TTC549 (cell line): Measurements from ENCODE around the gene TRAIP.
"Not testable (repeated sequence)": the region's sequence is repeated elsewhere in the genome, so short reads cannot be mapped to it uniquely, and the experiment has no call there.

Experiments used
- FAIRE-seq: peaks from 2 replicates; lab custom pipeline; 2012; peaks lifted over from hg19 to GRCh38; lab: Jason Lieb, UNC

Gene TRAIP

DNA sequence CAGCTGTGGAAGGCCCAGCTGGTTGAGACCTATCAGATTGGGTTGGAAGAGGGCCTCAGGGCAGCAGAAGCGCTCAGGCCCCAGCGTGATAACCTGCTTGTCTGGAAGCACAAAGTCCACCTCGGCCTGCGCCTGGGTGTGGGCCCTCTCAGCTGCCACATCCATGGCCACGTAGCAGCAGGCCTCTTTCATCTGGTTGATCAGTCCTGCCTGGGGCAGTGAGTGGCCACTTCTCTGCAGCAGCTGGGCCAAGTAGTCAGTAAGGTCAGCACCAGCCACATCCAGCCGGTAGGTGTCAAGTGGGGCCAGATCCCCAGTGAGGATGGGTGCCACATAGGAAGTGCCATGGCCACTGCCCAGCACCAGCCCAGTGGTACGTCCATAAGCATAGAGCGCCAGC lies 17.3 kb upstream of the TRAIP start:
- no peak for FAIRE-seq

DNA sequence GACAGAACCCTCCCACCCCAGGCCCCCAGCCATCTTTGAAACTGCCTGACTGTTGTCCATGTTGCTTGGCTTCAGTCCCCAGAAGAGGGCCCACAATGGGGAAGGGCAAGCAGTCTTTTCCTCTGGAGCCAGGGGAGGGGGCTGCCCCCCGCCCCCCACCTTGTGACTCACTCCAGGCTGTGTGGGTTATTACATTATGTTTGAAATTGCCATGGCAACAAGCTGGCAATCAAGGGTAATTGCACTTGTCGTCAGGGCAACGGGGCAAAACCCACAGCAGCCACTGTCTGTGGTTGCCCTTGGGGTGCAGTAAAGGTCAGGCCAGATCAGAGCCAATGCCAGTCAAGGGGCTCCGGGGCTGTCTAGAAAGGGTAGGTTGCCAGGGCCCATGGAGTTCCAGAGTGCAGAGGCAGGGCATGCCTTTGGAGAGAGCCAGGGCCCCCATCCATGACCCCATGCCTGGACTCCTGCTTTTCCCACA lies 16.5 kb upstream of the TRAIP start:
- no peak for FAIRE-seq

DNA sequence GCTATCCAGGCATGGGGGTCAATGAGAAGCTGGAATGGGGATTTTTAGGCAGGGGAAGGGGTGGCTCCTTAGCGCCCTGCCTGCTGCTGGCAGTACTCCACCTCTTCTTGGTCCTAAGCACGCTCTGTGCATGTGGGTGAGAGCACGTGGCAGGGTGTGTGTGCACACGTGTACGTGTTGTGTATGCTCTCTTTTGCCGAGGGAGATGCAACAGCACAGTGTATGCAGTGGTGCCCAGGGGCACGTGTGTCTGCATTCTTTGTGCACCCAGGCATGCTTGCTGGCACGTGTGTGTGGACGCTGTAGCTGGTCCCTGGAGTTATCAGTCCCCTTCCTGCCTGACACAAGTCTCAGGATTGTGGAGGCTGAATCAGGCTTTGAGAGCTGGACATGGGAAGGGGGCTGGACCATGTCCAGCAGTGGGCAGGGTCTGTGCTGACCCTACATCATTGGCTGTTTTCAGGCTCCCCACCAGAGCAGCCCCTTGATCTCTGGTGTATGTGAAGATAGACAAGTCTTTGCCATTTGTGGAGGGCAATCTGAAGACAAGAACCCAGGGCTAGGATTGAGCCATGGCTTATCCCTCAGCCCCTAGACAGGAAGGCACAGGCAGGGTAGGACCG lies 15.3 kb upstream of the TRAIP start:
- no peak for FAIRE-seq

GRCh38 chr3:49869525-49870126 lies 13.3 kb upstream of the TRAIP start, which contains the start of gene CAMKV:
TSS of gene CAMKV (minus strand) at chr3:49869906. CDS start at chr3:49862388, 7,518 bp downstream.
- FAIRE-seq = no peak

- FAIRE-seq = no peak
Measured at GRCh38 chr3:49868862-49869466, 12.6 kb upstream of the TRAIP start.

DNA sequence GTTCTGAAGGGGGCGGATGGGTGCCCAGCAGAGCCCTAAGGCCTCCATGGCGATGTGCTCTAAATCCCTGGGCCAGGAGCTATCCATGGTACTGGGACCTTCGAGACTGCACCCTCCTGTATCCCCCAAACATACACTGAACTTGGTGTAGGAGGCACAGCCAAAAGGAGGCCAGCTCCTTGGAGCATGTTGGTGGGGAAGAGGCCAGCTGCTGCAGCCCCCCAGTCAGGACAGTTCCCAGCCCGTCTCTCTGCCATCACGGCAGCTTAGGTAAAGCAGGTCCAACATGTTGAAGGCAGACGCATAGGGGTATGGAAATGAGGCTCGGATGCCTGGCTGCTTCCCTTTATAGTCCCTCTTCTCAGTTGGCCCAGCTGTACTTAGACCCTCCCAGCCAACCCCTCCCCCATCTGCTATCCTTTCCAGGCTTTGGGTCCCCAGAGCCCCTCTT lies 11.5 kb upstream of the TRAIP start:
- no peak for FAIRE-seq

- no peak for FAIRE-seq
Measured at GRCh38 chr3:49867400-49867799, 11.0 kb upstream of the TRAIP start.

DNA sequence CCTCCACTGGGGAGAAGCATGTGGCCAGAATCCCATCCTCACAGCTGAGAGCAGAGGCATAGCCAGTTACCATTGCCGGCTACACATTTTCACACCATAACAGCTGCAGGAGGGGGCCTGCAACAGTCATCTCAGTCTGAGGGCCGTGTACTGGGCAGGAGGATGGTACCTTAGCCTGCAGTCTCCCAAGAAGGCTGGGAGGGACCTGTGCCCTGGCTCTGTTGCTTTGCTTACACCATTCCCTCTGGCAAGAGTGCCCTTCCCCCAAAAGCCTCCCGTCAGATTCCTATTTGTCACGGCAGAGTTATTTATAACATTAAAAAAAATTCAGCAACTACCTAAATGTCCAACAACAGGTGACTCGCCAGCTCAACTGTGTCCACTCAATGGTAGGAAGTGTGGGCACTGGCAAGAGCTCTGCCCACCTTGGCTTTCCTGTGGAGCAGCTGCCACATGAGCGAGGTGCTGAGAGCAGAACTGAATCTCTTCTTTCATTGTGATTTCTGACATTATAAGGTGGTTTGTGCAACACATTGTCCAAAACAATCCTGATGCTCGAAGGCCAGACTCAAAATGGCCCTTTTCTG lies 8.9 kb upstream of the TRAIP start:
- FAIRE-seq = no peak

- FAIRE-seq = no peak
Measured at GRCh38 chr3:49864505-49864904, 8.1 kb upstream of the TRAIP start.

GRCh38 chr3:49859576-49860305 lies 3.4 kb upstream of the TRAIP start:
- no peak for FAIRE-seq

- no peak for FAIRE-seq
Measured at GRCh38 chr3:49855662-49856061, 702 bp downstream of the TRAIP start.

GRCh38 chr3:49845694-49846093 lies 10.7 kb downstream of the TRAIP start:
- FAIRE-seq = no peak

DNA sequence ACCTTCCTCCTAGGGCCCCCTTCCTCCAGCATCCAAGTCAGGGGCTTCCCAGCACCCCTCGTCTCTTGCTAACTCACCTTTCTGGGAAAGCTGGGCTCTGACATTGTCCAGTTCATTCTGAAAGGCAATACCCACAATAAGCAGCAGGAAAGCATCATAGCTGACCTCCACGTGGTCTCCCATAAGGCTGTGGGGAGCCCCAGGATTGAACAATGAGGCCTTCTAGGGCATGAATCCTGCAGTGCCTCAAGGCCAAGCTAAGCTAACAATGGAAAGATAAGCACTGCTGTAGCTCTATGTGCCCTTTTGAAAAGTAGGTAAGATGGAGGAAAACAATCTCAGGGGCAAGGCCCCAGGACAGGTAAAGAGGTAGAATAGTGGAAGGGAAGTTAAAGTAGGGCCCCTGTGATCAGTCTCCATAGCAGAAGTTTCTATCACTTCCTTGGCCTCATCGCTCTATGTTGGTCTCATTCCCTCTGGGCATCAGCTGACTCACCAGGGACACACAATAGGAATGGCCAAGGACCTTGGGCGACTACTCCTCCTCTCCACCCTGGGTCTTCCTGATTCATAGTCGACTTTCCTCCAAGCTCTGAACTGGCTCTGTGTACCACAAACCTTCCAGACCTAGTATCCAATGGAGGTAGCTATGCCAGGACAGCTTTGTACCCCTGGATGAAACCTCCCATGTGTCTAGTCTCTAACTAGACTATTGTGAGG lies 11.7 kb downstream of the TRAIP start:
- FAIRE-seq = no peak

- no peak for FAIRE-seq
Measured at GRCh38 chr3:49842843-49843517, 13.4 kb downstream of the TRAIP start.

GRCh38 chr3:49841806-49842205 lies 14.6 kb downstream of the TRAIP start:
- no peak for FAIRE-seq

DNA sequence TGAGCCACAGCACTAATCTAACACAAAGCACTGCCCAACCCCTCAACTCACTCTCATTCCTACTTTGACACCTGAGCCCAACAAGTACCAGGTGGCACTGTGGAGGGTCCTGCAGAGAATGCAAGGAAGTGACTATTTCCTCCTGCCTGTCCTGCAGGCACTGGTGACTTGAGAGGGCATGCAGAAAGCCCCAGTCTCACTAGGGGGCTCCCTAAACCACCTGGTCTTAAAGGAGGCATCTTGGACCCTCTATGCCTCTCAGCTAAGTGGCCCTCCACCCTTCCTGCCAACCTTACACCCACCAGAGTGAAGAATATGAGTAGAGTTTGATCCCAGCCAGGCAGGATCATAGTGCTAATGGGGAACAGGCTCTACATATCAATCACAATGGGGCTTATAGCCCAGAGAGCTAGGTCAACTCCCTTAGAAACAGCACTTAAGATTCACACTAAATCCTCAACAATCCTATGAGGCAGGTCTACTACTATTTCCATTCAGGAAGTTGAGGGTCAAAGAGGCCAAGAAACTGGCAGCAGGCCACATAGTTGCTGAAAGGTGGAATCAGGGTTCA lies 15.2 kb downstream of the TRAIP start:
- FAIRE-seq = no peak

DNA sequence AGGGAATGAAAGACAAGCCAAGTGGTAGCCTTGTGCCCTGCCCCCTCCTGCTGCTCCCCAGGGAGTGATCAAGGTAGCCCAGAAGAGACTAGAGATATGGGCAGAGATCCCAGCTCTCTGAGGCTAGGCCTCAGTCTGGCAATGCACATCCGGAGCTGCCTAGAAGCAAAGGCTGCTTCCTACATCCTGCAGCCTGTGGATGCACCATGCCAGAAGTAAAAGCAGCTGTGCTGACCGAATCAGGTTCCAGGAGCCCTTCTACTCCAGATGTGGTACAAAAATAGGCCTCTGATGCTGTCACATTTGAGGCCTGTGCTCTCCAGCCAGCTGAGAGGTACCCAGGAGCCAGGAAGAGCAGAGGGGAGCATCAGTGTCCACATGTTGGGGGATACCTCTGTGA lies 16.0 kb downstream of the TRAIP start:
- FAIRE-seq = no peak

- no peak for FAIRE-seq
Measured at GRCh38 chr3:49839193-49839809, 17.1 kb downstream of the TRAIP start.

DNA sequence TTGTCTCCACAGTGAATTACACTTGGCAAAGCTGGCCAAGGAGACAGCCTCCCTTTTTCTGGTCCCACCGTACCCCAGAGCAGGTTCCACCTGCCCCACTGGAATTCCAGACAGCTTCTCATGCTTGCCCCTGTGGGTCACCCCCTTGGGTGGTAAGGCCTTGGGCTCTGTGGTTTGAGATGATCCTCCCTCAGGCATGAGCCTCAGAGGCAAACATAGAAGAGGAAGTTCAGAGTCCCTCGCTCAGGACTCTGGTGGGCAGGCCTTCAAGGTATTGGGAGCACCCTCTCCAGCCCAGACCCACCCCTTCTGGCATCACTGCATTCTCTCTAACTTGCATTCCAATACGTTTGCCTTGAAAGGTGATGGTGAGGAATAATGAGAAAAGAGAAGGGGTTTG lies 25.0 kb downstream of the TRAIP start:
- no peak for FAIRE-seq

DNA sequence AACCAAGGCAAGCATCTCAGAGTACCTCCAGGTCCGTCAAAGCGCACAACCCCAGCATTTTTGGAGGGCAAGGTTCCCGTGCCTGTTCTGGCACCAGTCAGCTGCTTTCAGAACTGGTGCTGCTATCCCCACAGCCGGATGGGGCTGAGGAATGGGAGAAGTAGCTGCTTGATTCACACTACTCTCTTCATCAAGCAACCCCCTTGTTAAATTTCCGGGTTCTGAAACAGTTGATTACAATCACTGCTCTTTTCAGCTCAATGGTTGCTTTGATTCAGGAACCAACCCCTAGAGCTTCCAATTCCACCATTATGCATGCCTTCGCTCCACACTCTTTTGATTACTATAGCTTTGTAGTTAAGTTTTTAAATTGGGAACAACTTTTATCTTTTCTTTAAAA lies 30.3 kb downstream of the TRAIP start:
- FAIRE-seq = no peak

- not testable (repeated sequence) for FAIRE-seq
Measured at GRCh38 chr3:49823131-49823530, 33.2 kb downstream of the TRAIP start.
